Kidney (tissue), 14 donors: ENCODE data around the gene MED16. TPM values are rescaled to one million over a fixed set of nuclear protein-coding genes. Genes with fewer than 3 reads are reported as not detected.
"Not testable (repeated sequence)": the region's sequence is repeated elsewhere in the genome, so short reads cannot be mapped to it uniquely, and the experiment has no call there.

Experiments used
- DNase-seq, 5 donors: peaks; one replicate each; pipeline ENCODE4 v3.0.0-alpha.2; 2013 to 2020
- FAIRE-seq: peaks from 2 replicates; lab custom pipeline; 2012; peaks lifted over from hg19 to GRCh38; lab: Jason Lieb, UNC
- H3K27ac ChIP-seq, 2 donors: one replicate each; pipeline ENCODE4 v1.7.0; 2013; ENCODE audit warnings: low read depth in 2 of 2, low read length in 2 of 2, inconsistent platforms in 1 of 2
- H3K27me3 ChIP-seq: one replicate; pipeline ENCODE4 v1.7.1; 2013; ENCODE audit warnings: low read length, inconsistent platforms; ENCODE audit not compliant: control insufficient read depth, insufficient read depth
- H3K36me3 ChIP-seq, 3 donors: one replicate each; pipeline versions ENCODE4 v1.7.0 to v1.7.1; 2013; ENCODE audit warnings: low read length in 3 of 3, control low read depth in 1 of 3, inconsistent platforms in 1 of 3; ENCODE audit not compliant: insufficient read depth in 3 of 3, control insufficient read depth in 2 of 3
- H3K4me1 ChIP-seq, 3 donors: one replicate each; pipeline versions ENCODE4 v1.7.0 to v1.7.1; 2013; ENCODE audit warnings: low read length in 3 of 3, inconsistent platforms in 1 of 3, low read depth in 1 of 3; ENCODE audit not compliant: control insufficient read depth in 2 of 3, insufficient read depth in 2 of 3
- H3K4me3 ChIP-seq, 3 donors: one replicate each; pipeline versions ENCODE4 v1.7.0 to v1.8.1; 2013; ENCODE audit warnings: low read length in 3 of 3, control low read depth in 1 of 3, inconsistent platforms in 1 of 3
- H3K9ac ChIP-seq, 3 donors: one replicate each; pipeline versions ENCODE4 v1.7.0 to v1.7.1; 2013; ENCODE audit warnings: low read length in 3 of 3, control low read depth in 1 of 3, inconsistent platforms in 1 of 3
- H3K9me3 ChIP-seq, 3 donors: one replicate each; pipeline versions ENCODE4 v1.7.0 to v1.7.1; 2013; ENCODE audit warnings: low read length in 3 of 3, control low read depth in 1 of 3, inconsistent platforms in 1 of 3; ENCODE audit not compliant: control insufficient read depth in 2 of 3, insufficient read depth in 1 of 3
- CTCF ChIP-seq: IDR thresholded peaks from 3 replicates; pipeline ENCODE4 v1.5.1; 2012; ENCODE audit warnings: mild to moderate bottlenecking, moderate library complexity, borderline replicate concordance; ENCODE audit not compliant: insufficient read depth; ENCODE audit errors: extremely low read depth
- intact Hi-C: fragments of 100-400 bp; cut with DNase I; formaldehyde crosslinking; loops from one replicate; pipeline ENCODE4 v1.11.1; 2022
- polyA plus RNA-seq: library from polyadenylated mRNA; stranded (reverse); fragments of 350-450 nt; fragmentation: Illumina TruSeq; extraction: RNeasy Lipid Tissue Mini Kit (QIAGEN cat#74804); gene quantifications from one replicate; pipeline ENCODE4 v1.2.3, GENCODE V29; 2014; ENCODE audit warnings: low read depth, low replicate concordance; ENCODE audit not compliant: insufficient read depth
- total RNA-seq: library from RNA; stranded (reverse); fragmentation: NEBNext Ultra II Directional; extraction: Animal tissue kit (Norgen Biotek cat#: 25700); gene quantifications from one replicate; pipeline ENCODE4 v1.2.1, GENCODE V29; 2021
- donor health status: control.
- donor health status: control.
- donor health status: control.
- donor health status: control.
- donor health status: control.
- donor health status: DM: yes; HTN: yes; CAD: no.
- donor health status: Normal renal cell carcinoma (clear cell type).

MED16 gene
- total and polyA plus RNA-seq, 2 donors from 2014 or later = 56.5 to 72.1 TPM

GRCh38 chr19:821825-822503 lies 71.0 kb downstream of the MED16 start, which contains the start of gene PLPPR3:
Gene PLPPR3 (minus strand): TSS chr19:821955. CDS start chr19:821559, 396 bp downstream.
- no peak for TF ChIP-seq CTCF
- no peaks in the 10 kb centered on the region for H3K9me3 ChIP-seq
- no peaks in the 10 kb centered on the region for H3K4me1 ChIP-seq
- H3K27ac ChIP-seq = no peak within 1 kb of the TSS
- FAIRE-seq (no peak), DNase-seq (peak in 4 of 5 donors; percentile 63 to 85 (median 72))
- no peaks in the 10 kb centered on the region for H3K36me3 ChIP-seq
- no peak within 1 kb of the TSS for H3K4me3 ChIP-seq
- intact Hi-C loops = no loop called here
- no peaks in the 10 kb centered on the region for H3K27me3 ChIP-seq
- no peak within 1 kb of the TSS for H3K9ac ChIP-seq

GRCh38 chr19:821231-821824 lies 71.7 kb downstream of the MED16 start:
- no peaks in the 10 kb centered on the region for H3K27me3 ChIP-seq
- no peak overlapping the region for H3K9ac ChIP-seq
- intact Hi-C loops = no loop called here
- H3K9me3 ChIP-seq = no peaks in the 10 kb centered on the region
- no peaks in the 10 kb centered on the region for H3K4me1 ChIP-seq
- no peak for TF ChIP-seq CTCF
- DNase-seq (peak in 2 of 5 donors; percentile 69 to 80), FAIRE-seq (no peak)
- no peak overlapping the region for H3K27ac ChIP-seq
- no peak overlapping the region for H3K4me3 ChIP-seq
- no peaks in the 10 kb centered on the region for H3K36me3 ChIP-seq

- H3K9me3 ChIP-seq, H3K27me3 ChIP-seq, FAIRE-seq, DNase-seq, H3K9ac ChIP-seq, H3K36me3 ChIP-seq, H3K27ac ChIP-seq, H3K4me1 ChIP-seq, intact Hi-C loops, H3K4me3 ChIP-seq: not testable (repeated sequence)
Observed at GRCh38 chr19:820212-820611, 72.8 kb downstream of the MED16 start.

Other genes with a start within 250 kb of the MED16 start
- 38.0 TPM for gene RNF126, start 230.0 kb downstream of the MED16 start, total RNA-seq
- 33.3 TPM for gene RNF126, start 230.0 kb downstream of the MED16 start, polyA plus RNA-seq
- gene FSTL3, start 216.8 kb downstream of the MED16 start, total RNA-seq = 63.0 TPM
- 23.9 TPM for gene FSTL3, start 216.8 kb downstream of the MED16 start, polyA plus RNA-seq
- gene PRSS57, start 197.7 kb downstream of the MED16 start, total RNA-seq = not detected
- gene PRSS57, start 197.7 kb downstream of the MED16 start, polyA plus RNA-seq = not detected
- gene PALM, start 184.3 kb downstream of the MED16 start, total RNA-seq = 49.4 TPM
- gene PALM, start 184.3 kb downstream of the MED16 start, polyA plus RNA-seq = 92.3 TPM
- 17.8 TPM for gene MISP, start 142.1 kb downstream of the MED16 start, total RNA-seq
- 19.6 TPM for gene MISP, start 142.1 kb downstream of the MED16 start, polyA plus RNA-seq
- gene PTBP1, start 95.7 kb downstream of the MED16 start, total RNA-seq = 339 TPM
- gene PTBP1, start 95.7 kb downstream of the MED16 start, polyA plus RNA-seq = 102 TPM
- not detected for gene PLPPR3, start 71.2 kb downstream of the MED16 start, total RNA-seq
- not detected for gene PLPPR3, start 71.2 kb downstream of the MED16 start, polyA plus RNA-seq
- gene AZU1, start 65.3 kb downstream of the MED16 start, total RNA-seq = 0.50 TPM
- gene AZU1, start 65.3 kb downstream of the MED16 start, polyA plus RNA-seq = not detected
- not detected for gene PRTN3, start 52.2 kb downstream of the MED16 start, total RNA-seq
- not detected for gene PRTN3, start 52.2 kb downstream of the MED16 start, polyA plus RNA-seq
- 0.85 TPM for gene ELANE, start 40.9 kb downstream of the MED16 start, total RNA-seq
- gene ELANE, start 40.9 kb downstream of the MED16 start, polyA plus RNA-seq = not detected
- 35.1 TPM for gene CFD, start 33.5 kb downstream of the MED16 start, total RNA-seq
- gene CFD, start 33.5 kb downstream of the MED16 start, polyA plus RNA-seq = 4.6 TPM
- not detected for gene RNU6-9, start 297 bp upstream of the MED16 start, total RNA-seq
- gene RNU6-9, start 297 bp upstream of the MED16 start, polyA plus RNA-seq = not detected
- gene R3HDM4, start 20.0 kb upstream of the MED16 start, total RNA-seq = 71.4 TPM
- 47.4 TPM for gene R3HDM4, start 20.0 kb upstream of the MED16 start, polyA plus RNA-seq
- 0.69 TPM for gene KISS1R, start 24.1 kb upstream of the MED16 start, total RNA-seq
- not detected for gene KISS1R, start 24.1 kb upstream of the MED16 start, polyA plus RNA-seq
- 16.9 TPM for gene ARID3A, start 32.8 kb upstream of the MED16 start, total RNA-seq
- gene ARID3A, start 32.8 kb upstream of the MED16 start, polyA plus RNA-seq = 5.6 TPM
- 40.3 TPM for gene WDR18, start 91.2 kb upstream of the MED16 start, total RNA-seq
- gene WDR18, start 91.2 kb upstream of the MED16 start, polyA plus RNA-seq = 77.2 TPM
- 0.44 TPM for gene GRIN3B, start 107.2 kb upstream of the MED16 start, total RNA-seq
- 0.15 TPM for gene GRIN3B, start 107.2 kb upstream of the MED16 start, polyA plus RNA-seq
- 180 TPM for gene TMEM259, start 127.9 kb upstream of the MED16 start, total RNA-seq
- gene TMEM259, start 127.9 kb upstream of the MED16 start, polyA plus RNA-seq = 129 TPM
- gene RNU6-2, start 128.3 kb upstream of the MED16 start, total RNA-seq = not detected
- gene RNU6-2, start 128.3 kb upstream of the MED16 start, polyA plus RNA-seq = not detected
- gene CNN2, start 133.4 kb upstream of the MED16 start, total RNA-seq = 131 TPM
- 64.1 TPM for gene CNN2, start 133.4 kb upstream of the MED16 start, polyA plus RNA-seq
- gene ABCA7, start 146.9 kb upstream of the MED16 start, total RNA-seq = 20.4 TPM
- gene ABCA7, start 146.9 kb upstream of the MED16 start, polyA plus RNA-seq = 11.7 TPM
- gene ARHGAP45, start 174.0 kb upstream of the MED16 start, total RNA-seq = 50.0 TPM
- gene ARHGAP45, start 174.0 kb upstream of the MED16 start, polyA plus RNA-seq = 11.8 TPM
- 158 TPM for gene POLR2E, start 202.2 kb upstream of the MED16 start, total RNA-seq
- 189 TPM for gene POLR2E, start 202.2 kb upstream of the MED16 start, polyA plus RNA-seq
- 268 TPM for gene GPX4, start 210.8 kb upstream of the MED16 start, total RNA-seq
- 966 TPM for gene GPX4, start 210.8 kb upstream of the MED16 start, polyA plus RNA-seq